SK-N-SH (cell line): Measurements from ENCODE around the gene SAMD8. TPM values are rescaled to one million over a fixed set of nuclear protein-coding genes. Genes with fewer than 3 reads are reported as not detected.

Experiments
- CTCF ChIA-PET: fragments of 300-600, 350-600 bp; formaldehyde crosslinking; extraction: SDS; loops from one replicate; lab custom pipeline; 2021; lab: Yijun Ruan, JAX
- POLR2A ChIA-PET: fragments of 350-600 bp; sonication (Branson Sonifier 250); formaldehyde crosslinking; extraction: SDS; loops from one replicate; lab custom pipeline; 2020; ENCODE audit warnings: antibody characterized with exemption, inconsistent platforms; lab: Yijun Ruan, JAX
- DNase-seq: peaks from one replicate; pipeline ENCODE4 v3.0.0; 2012
- H2AFZ ChIP-seq: fragments of 200-600 bp; sonication (generic); 2 replicates; pipeline ENCODE4 v1.8.1; 2016; ENCODE audit warnings: antibody characterized with exemption, mild to moderate bottlenecking, low read depth
- H3F3A ChIP-seq: fragments of 200-600 bp; sonication (generic); replicated peaks from 2 replicates; pipeline ENCODE3; 2016; ENCODE audit warnings: antibody characterized with exemption, mild to moderate bottlenecking; ENCODE audit not compliant: insufficient read depth
- H3K27ac ChIP-seq, 2 experiments: fragments of 200-500 bp in 1 of 2; fragments of 200-600 bp in 1 of 2; sonication (Bioruptor generic) in 1 of 2; sonication (generic), shearing (Covaris generic) in 1 of 2; 2 replicates each; pipeline versions ENCODE4 v1.5.1 to v1.6.1; 2014 to 2016; ENCODE audit warnings: low read depth in 2 of 2, inconsistent platforms in 1 of 2, low read length in 1 of 2, mild to moderate bottlenecking in 1 of 2, mixed read lengths in 1 of 2
- H3K27me3 ChIP-seq: fragments of 200-600 bp; sonication (generic), shearing (Covaris generic); 2 replicates; pipeline ENCODE4 v1.6.1; 2016; ENCODE audit warnings: mixed run types; ENCODE audit not compliant: insufficient read depth
- H3K36me3 ChIP-seq, 2 experiments: fragments of 200-500 bp in 1 of 2; fragments of 200-600 bp in 1 of 2; sonication (Bioruptor generic) in 1 of 2; sonication (generic) in 1 of 2; replicated peaks in 1 of 2; 2 replicates each; pipeline versions ENCODE3 to v1.5.1; 2014 to 2016; ENCODE audit warnings: low read length in 1 of 2, mild to moderate bottlenecking in 1 of 2; ENCODE audit not compliant: insufficient read depth in 2 of 2, control insufficient read depth in 1 of 2
- H3K4me1 ChIP-seq, 2 experiments: fragments of 200-500 bp in 1 of 2; fragments of 200-600 bp in 1 of 2; sonication (Bioruptor generic) in 1 of 2; sonication (generic), shearing (Covaris generic) in 1 of 2; 2 replicates each; pipeline versions ENCODE4 v1.5.1 to v1.6.1; 2014 to 2016; ENCODE audit warnings: low read depth in 1 of 2, low read length in 1 of 2, mixed run types in 1 of 2; ENCODE audit not compliant: insufficient read depth in 2 of 2, control insufficient read depth in 1 of 2
- H3K4me2 ChIP-seq: fragments of 200-600 bp; sonication (generic), shearing (Covaris generic); 2 replicates; pipeline ENCODE4 v1.6.1; 2017; ENCODE audit warnings: mixed run types
- H3K4me3 ChIP-seq, 2 experiments: fragments of 200-500 bp in 1 of 2; fragments of 200-600 bp in 1 of 2; sonication (Bioruptor generic) in 1 of 2; sonication (generic), shearing (Covaris generic) in 1 of 2; 2 replicates each; pipeline versions ENCODE4 v1.5.1 to v1.8.1; 2014 to 2016; ENCODE audit warnings: low read depth in 2 of 2, inconsistent platforms in 1 of 2, low read length in 1 of 2, mild to moderate bottlenecking in 1 of 2, mixed read lengths in 1 of 2, moderate library complexity in 1 of 2
- H3K79me2 ChIP-seq: fragments of 200-600 bp; sonication (generic); 2 replicates; pipeline ENCODE4 v1.8.1; 2017; ENCODE audit warnings: mild to moderate bottlenecking; ENCODE audit not compliant: insufficient read depth
- H3K9ac ChIP-seq: fragments of 200-600 bp; sonication (generic); 2 replicates; pipeline ENCODE4 v1.6.1; 2017; ENCODE audit warnings: mixed run types
- H3K9me2 ChIP-seq: fragments of 200-600 bp; sonication (generic); 2 replicates; pipeline ENCODE4 v1.6.1; 2017; ENCODE audit warnings: mixed run types
- H3K9me3 ChIP-seq: fragments of 200-600 bp; sonication (generic); 2 replicates; pipeline ENCODE4 v1.6.1; 2017; ENCODE audit warnings: mixed run types, mild to moderate bottlenecking, moderate library complexity
- H4K20me1 ChIP-seq: fragments of 200-600 bp; sonication (generic); 2 replicates; pipeline ENCODE4 v1.6.1; 2017; ENCODE audit warnings: mild to moderate bottlenecking, mixed run types; ENCODE audit not compliant: insufficient read depth
- EZH2phosphoT487 ChIP-seq: fragments of 200-600 bp; sonication (generic); IDR thresholded peaks from 2 replicates; pipeline ENCODE4 v1.6.1; 2017; ENCODE audit warnings: low read depth, mixed run types, mild to moderate bottlenecking, antibody characterized with exemption, moderate library complexity, borderline replicate concordance
- GABPA ChIP-seq: IDR thresholded peaks from 2 replicates; pipeline ENCODE4 v1.4.0; 2012; ENCODE audit warnings: low read depth, mild to moderate bottlenecking
- GATA2 ChIP-seq: sonication (generic); formaldehyde crosslinking; IDR thresholded peaks from 2 replicates; pipeline ENCODE4 v1.5.0; 2020; ENCODE audit warnings: mild to moderate bottlenecking, missing genetic modification reagents
- IRF3 ChIP-seq: fragments of 150-350 bp; IDR thresholded peaks from 2 replicates; pipeline ENCODE4 v1.6.1; 2016; ENCODE audit warnings: mild to moderate bottlenecking, low read depth, low read length
- MEF2A ChIP-seq: IDR thresholded peaks from 2 replicates; pipeline ENCODE4 v1.4.0; 2012; ENCODE audit warnings: low read depth, borderline replicate concordance
- MXI1 ChIP-seq: IDR thresholded peaks from 2 replicates; pipeline ENCODE4 v1.6.1; 2012; ENCODE audit warnings: mild to moderate bottlenecking, low read depth, low read length, improper control_type of control experiment
- NFIC ChIP-seq: IDR thresholded peaks from 2 replicates; pipeline ENCODE4 v1.4.0; 2012; ENCODE audit warnings: borderline replicate concordance
- RAD21 ChIP-seq: IDR thresholded peaks from 2 replicates; pipeline ENCODE4 v1.6.1; 2012; ENCODE audit warnings: mild to moderate bottlenecking, low read length
- RCOR1 ChIP-seq: fragments of 150-350 bp; IDR thresholded peaks from 2 replicates; pipeline ENCODE4 v1.6.1; 2017; ENCODE audit warnings: antibody characterized with exemption, low read length
- RFX5 ChIP-seq: IDR thresholded peaks from 2 replicates; pipeline ENCODE4 v1.6.1; 2012; ENCODE audit warnings: mild to moderate bottlenecking, improper control_type of control experiment, low read length
- SIN3A ChIP-seq: IDR thresholded peaks from 2 replicates; pipeline ENCODE4 v1.6.1; 2012; ENCODE audit warnings: low read depth, mild to moderate bottlenecking, low read length, moderate library complexity, borderline replicate concordance
- TCF12 ChIP-seq: IDR thresholded peaks from 2 replicates; pipeline ENCODE4 v1.4.0; 2012
- USF1 ChIP-seq: IDR thresholded peaks from 2 replicates; pipeline ENCODE4 v1.4.0; 2012; ENCODE audit warnings: low read depth, borderline replicate concordance
- USF2 ChIP-seq: fragments of 150-350 bp; IDR thresholded peaks from 2 replicates; pipeline ENCODE4 v1.6.1; 2017; ENCODE audit warnings: antibody characterized with exemption, low read length, low read depth, borderline replicate concordance
- YY1 ChIP-seq: IDR thresholded peaks from 2 replicates; pipeline ENCODE4 v1.4.0; 2012; ENCODE audit warnings: low read depth, mild to moderate bottlenecking
- WGBS: methylation state at CpG from one replicate; pipeline ENCODE4 v1.1.6; 2017; ENCODE audit warnings: low lambda C conversion rate; 5-methylcytosine and 5-hydroxymethylcytosine counted together
- polyA plus RNA-seq, 3 experiments: library from polyadenylated mRNA; depleted of rRNA; stranded (reverse); fragments of >200 nt; gene quantifications; 2 replicates each; pipeline ENCODE4 v1.2.3, GENCODE V29; 2012

The SAMD8 gene
- polyA plus RNA-seq, 1 of the 3 experiments (the other 2 are of a cell fraction): 9.7 TPM

- H3F3A ChIP-seq: no peaks in the 10 kb centered on the region
- TF ChIP-seq EZH2phosphoT487 (no peak), MEF2A (no peak), IRF3 (no peak), TCF12 (no peak), GABPA (no peak), YY1 (no peak), RFX5 (no peak), RAD21 (no peak), RCOR1 (no peak), SIN3A (no peak), GATA2 (CRISPR knock-in tag) (no peak), USF1 (no peak), MXI1 (no peak), NFIC (no peak), USF2 (no peak)
- TF ChIP-seq, all 33 proteins: peak for 0
- H3K79me2 ChIP-seq: no peaks in the 10 kb centered on the region
- no peak overlapping the region for H3K4me2 ChIP-seq
- WGBS: 85% methylated on average over 9 of the region's 9 CpGs
- H3K27ac ChIP-seq: no peak overlapping the region
- no peaks in the 10 kb centered on the region for H3K27me3 ChIP-seq
- H4K20me1 ChIP-seq: no peaks in the 10 kb centered on the region
- no peak overlapping the region for H3K4me3 ChIP-seq
- H2AFZ ChIP-seq: no peak overlapping the region
- POLR2A ChIA-PET: no interaction called here
- H3K9me3 ChIP-seq: no peaks in the 10 kb centered on the region
- H3K4me1 ChIP-seq: peaks cover 0 to 3% of the 10 kb centered on the region in 2 experiments; a peak in 1 of 4 replicates
- CTCF ChIA-PET: interaction anchor here (1.6 kb wide), 1 partner anchor 859 kb away, joined by 10 read pairs; no protein-coding TSS in a partner anchor
- no peaks in the 10 kb centered on the region for H3K36me3 ChIP-seq
- H3K9ac ChIP-seq: no peak overlapping the region
- no peak for DNase-seq
- no peaks in the 10 kb centered on the region for H3K9me2 ChIP-seq
Observed at GRCh38 chr10:75102830-75103673, 8.4 kb upstream of the SAMD8 start.
